B cell (primary cell): ENCODE results near the gene TAF6. TPM values are rescaled to one million over a fixed set of nuclear protein-coding genes. Genes with fewer than 3 reads are reported as not detected.

Source experiments
- ATAC-seq: fragments of 200-7000 bp; cut with Tn5 transposase; one replicate; pipeline ENCODE4 v1.10.0; 2021; ENCODE audit warnings: low read depth, mild to moderate bottlenecking, moderate number of reproducible peaks, moderate library complexity
- CTCF ChIA-PET: fragments of 350-600 bp; sonication (Branson Sonifier 250); formaldehyde crosslinking; loops from one replicate; lab custom pipeline; 2021; ENCODE audit warnings: antibody characterized with exemption, inconsistent platforms; lab: Charles Lee
- POLR2A ChIA-PET: fragments of 350-600 bp; sonication (Branson Sonifier 250); formaldehyde crosslinking; loops from one replicate; lab custom pipeline; 2021; ENCODE audit warnings: antibody characterized with exemption; lab: Charles Lee
- DNase-seq: peaks from one replicate; pipeline ENCODE4 v3.0.0; 2013
- H2AFZ ChIP-seq: 2 replicates; pipeline ENCODE4 v1.6.1; 2012; ENCODE audit warnings: mild to moderate bottlenecking, low read depth, low read length; ENCODE audit not compliant: insufficient read depth, poor library complexity, severe bottlenecking
- H3K27ac ChIP-seq, 2 donors: 1 replicate in 1 of 2; 2 replicates in 1 of 2; pipeline ENCODE4 v1.5.1; 2012 to 2013; ENCODE audit warnings: low read length in 2 of 2, mild to moderate bottlenecking in 2 of 2, moderate library complexity in 1 of 2
- H3K27me3 ChIP-seq, 4 experiments: fragments of 200-600 bp in 1 of 4; sonication (generic) in 1 of 4; replicated peaks in 1 of 4; 1 replicate in 2 of 4; 2 replicates in 2 of 4; pipeline versions ENCODE4 v1.6.1 to v1.7.0; 2013 to 2016; ENCODE audit warnings: low read length in 3 of 4, mild to moderate bottlenecking in 2 of 4, mixed read lengths in 1 of 4, moderate library complexity in 1 of 4; ENCODE audit not compliant: insufficient read depth in 4 of 4, control insufficient read depth in 3 of 4; ENCODE audit errors: control extremely low read depth in 1 of 4
- H3K36me3 ChIP-seq, 2 experiments: replicated peaks in 1 of 2; 1 replicate in 1 of 2; 2 replicates in 1 of 2; pipeline versions ENCODE4 v1.6.1 to v1.7.1; 2013; ENCODE audit warnings: low read length in 1 of 2; ENCODE audit not compliant: insufficient read depth in 2 of 2, control insufficient read depth in 1 of 2; ENCODE audit errors: control extremely low read depth in 1 of 2, extremely low read depth in 1 of 2
- H3K4me1 ChIP-seq, 2 donors: fragments of 200-600 bp in 1 of 2; sonication (generic) in 1 of 2; 1 replicate in 1 of 2; 2 replicates in 1 of 2; pipeline versions ENCODE4 v1.5.1 to v1.6.1; 2013 to 2017; ENCODE audit warnings: low read length in 2 of 2; ENCODE audit not compliant: control insufficient read depth in 2 of 2, insufficient read depth in 2 of 2
- H3K4me2 ChIP-seq: replicated peaks from 2 replicates; pipeline ENCODE3; 2012; ENCODE audit warnings: mild to moderate bottlenecking, low read depth, low read length; ENCODE audit not compliant: poor library complexity, severe bottlenecking
- H3K4me3 ChIP-seq, 5 experiments: fragments of 200-600 bp in 1 of 5; sonication (generic) in 1 of 5; 1 replicate in 3 of 5; 2 replicates in 2 of 5; pipeline versions ENCODE4 v1.5.1 to v1.7.0; 2011 to 2016; ENCODE audit warnings: low read length in 4 of 5, mild to moderate bottlenecking in 4 of 5, low read depth in 2 of 5, control low read depth in 1 of 5, moderate library complexity in 1 of 5; ENCODE audit not compliant: insufficient read depth in 1 of 5; ENCODE audit errors: control extremely low read depth in 1 of 5, extremely low read depth in 1 of 5
- H3K79me2 ChIP-seq: fragments of 200-600 bp; sonication (generic); one replicate; pipeline ENCODE4 v1.6.0; 2016; ENCODE audit warnings: low read length; ENCODE audit not compliant: control insufficient read depth, insufficient read depth
- H3K9ac ChIP-seq: fragments of 200-600 bp; sonication (generic); 2 replicates; pipeline ENCODE4 v1.6.1; 2017; ENCODE audit warnings: mild to moderate bottlenecking, low read length, moderate library complexity
- H3K9me3 ChIP-seq, 3 donors: one replicate each; pipeline versions ENCODE4 v1.6.1 to v1.7.1; 2013; ENCODE audit warnings: low read length in 2 of 3; ENCODE audit not compliant: control insufficient read depth in 2 of 3, insufficient read depth in 1 of 3; ENCODE audit errors: control extremely low read depth in 1 of 3
- H4K20me1 ChIP-seq: 2 replicates; pipeline ENCODE4 v1.6.0; 2012; ENCODE audit warnings: mild to moderate bottlenecking, low read length; ENCODE audit not compliant: insufficient read depth, control insufficient read depth, poor library complexity, severe bottlenecking
- H3K27ac Mint-ChIP-seq: one replicate; pipeline ENCODE4 v1.8.0; 2021; ENCODE audit warnings: mixed read lengths
- H3K27me3 Mint-ChIP-seq: one replicate; pipeline ENCODE4 v1.8.0; 2021; ENCODE audit warnings: mixed read lengths
- H3K4me1 Mint-ChIP-seq: one replicate; pipeline ENCODE4 v1.8.0; 2021; ENCODE audit warnings: mixed read lengths
- H3K4me3 Mint-ChIP-seq: one replicate; pipeline ENCODE4 v1.8.0; 2021; ENCODE audit warnings: mixed read lengths
- H3K9me3 Mint-ChIP-seq: one replicate; pipeline ENCODE4 v1.8.0; 2022; ENCODE audit warnings: mixed read lengths; ENCODE audit not compliant: insufficient read depth
- EZH2 ChIP-seq: IDR thresholded peaks from 2 replicates; pipeline ENCODE4 v1.6.1; 2012; ENCODE audit warnings: borderline replicate concordance, low read depth, mild to moderate bottlenecking, moderate library complexity, low read length; ENCODE audit not compliant: insufficient read depth, poor library complexity, severe bottlenecking
- WGBS: methylation state at CpG from one replicate; pipeline ENCODE4 v1.1.5; 2013; ENCODE audit warnings: missing lambda C conversion rate; ENCODE audit not compliant: insufficient coverage; 5-methylcytosine and 5-hydroxymethylcytosine counted together
- intact Hi-C: fragments of 100-400 bp; cut with micrococcal nuclease; formaldehyde crosslinking; loops from one replicate; pipeline ENCODE4 v1.10.0; 2022
- polyA plus RNA-seq: library from polyadenylated mRNA; depleted of rRNA; stranded (reverse); fragments of >200 nt; gene quantifications from 2 replicates; pipeline ENCODE4 v1.2.3, GENCODE V29; 2012
- total RNA-seq, 2 donors: library from RNA; stranded (reverse); fragments of 120-200 nt in 1 of 2; gene quantifications; 1 replicate in 1 of 2; 2 replicates in 1 of 2; pipeline versions ENCODE4 v1.2.3 to v1.2.4, GENCODE V29; 2013 to 2022
- TF ChIP-seq, protein P1 (sequence below): fragments of 200-600 bp; IDR thresholded peaks from one replicate; pipeline ENCODE4 v1.8.0; 2022; ENCODE audit warnings: antibody characterized with exemption, mild to moderate bottlenecking

TAF6 gene
- total and polyA plus RNA-seq, 2 donors (not counting 1 experiment from before 2014, with no cell fraction given), result 48.3 to 65.8 TPM

DNA sequence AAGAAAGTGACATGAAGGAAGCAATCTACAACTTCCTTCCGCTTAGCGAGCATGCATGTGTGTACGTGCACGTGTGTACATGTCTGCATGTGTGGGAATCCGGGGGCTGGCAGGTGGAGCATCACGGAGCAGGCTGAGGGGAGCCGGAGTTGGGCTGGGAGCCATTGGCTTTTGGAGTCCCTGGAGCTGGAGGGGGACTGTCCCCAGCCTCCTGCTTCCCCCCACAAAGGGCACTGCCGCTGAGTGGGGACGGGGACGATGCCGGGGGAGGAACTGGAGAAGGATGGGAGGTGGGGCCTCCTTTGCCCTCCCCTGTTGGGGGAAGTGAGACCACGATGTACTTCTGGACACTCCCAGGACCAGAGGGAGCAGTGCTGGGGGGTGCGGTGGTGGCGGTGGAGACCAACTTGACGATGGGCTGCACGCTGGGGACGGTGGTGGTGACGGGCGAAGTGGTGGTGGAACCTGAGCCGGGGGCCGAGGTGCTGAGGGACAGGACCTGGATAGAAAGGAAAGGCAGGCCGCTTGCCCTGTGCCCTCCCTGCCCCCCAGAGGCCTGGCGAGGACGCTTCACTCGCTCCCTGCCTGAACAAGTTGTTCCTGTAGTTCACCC, 11.9 kb downstream of the TAF6 start:
- ChIA-PET CTCF (no interaction called here), POLR2A (interaction anchor here (0.6 kb wide), 1 partner anchor 56 kb away, joined by 3 read pairs; no protein-coding TSS in a partner anchor)
- no peaks in the 10 kb centered on the region for H3K9me3 Mint-ChIP-seq
- TF ChIP-seq EZH2, result no peak
- TF ChIP-seq, protein P1, sequence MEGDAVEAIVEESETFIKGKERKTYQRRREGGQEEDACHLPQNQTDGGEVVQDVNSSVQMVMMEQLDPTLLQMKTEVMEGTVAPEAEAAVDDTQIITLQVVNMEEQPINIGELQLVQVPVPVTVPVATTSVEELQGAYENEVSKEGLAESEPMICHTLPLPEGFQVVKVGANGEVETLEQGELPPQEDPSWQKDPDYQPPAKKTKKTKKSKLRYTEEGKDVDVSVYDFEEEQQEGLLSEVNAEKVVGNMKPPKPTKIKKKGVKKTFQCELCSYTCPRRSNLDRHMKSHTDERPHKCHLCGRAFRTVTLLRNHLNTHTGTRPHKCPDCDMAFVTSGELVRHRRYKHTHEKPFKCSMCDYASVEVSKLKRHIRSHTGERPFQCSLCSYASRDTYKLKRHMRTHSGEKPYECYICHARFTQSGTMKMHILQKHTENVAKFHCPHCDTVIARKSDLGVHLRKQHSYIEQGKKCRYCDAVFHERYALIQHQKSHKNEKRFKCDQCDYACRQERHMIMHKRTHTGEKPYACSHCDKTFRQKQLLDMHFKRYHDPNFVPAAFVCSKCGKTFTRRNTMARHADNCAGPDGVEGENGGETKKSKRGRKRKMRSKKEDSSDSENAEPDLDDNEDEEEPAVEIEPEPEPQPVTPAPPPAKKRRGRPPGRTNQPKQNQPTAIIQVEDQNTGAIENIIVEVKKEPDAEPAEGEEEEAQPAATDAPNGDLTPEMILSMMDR, result no peak
- Histone ChIP-seq H3K36me3 (peaks cover 0 to 41% of the 10 kb centered on the region in 2 experiments), H3K79me2 (peaks cover 4% of the 10 kb centered on the region), H3K27ac (no peak overlapping the region), H3K4me1 (peaks cover 2 to 4% of the 10 kb centered on the region in 2 donors), H3K9ac (no peak overlapping the region), H4K20me1 (no peaks in the 10 kb centered on the region), H2AFZ (no peak overlapping the region), H3K27me3 (no peaks in the 10 kb centered on the region), H3K4me3 (no peak overlapping the region), H3K4me2 (no peak overlapping the region), H3K9me3 (no peaks in the 10 kb centered on the region)
- no peak overlapping the region for H3K4me3 Mint-ChIP-seq
- 93% methylated on average over 24 of the region's 25 CpGs for WGBS
- no peak overlapping the region for H3K27ac Mint-ChIP-seq
- ATAC-seq, result no peak
- intact Hi-C loops, result no loop called here
- no peaks in the 10 kb centered on the region for H3K27me3 Mint-ChIP-seq
- no peak for DNase-seq
- peaks cover 7% of the 10 kb centered on the region for H3K4me1 Mint-ChIP-seq

DNA sequence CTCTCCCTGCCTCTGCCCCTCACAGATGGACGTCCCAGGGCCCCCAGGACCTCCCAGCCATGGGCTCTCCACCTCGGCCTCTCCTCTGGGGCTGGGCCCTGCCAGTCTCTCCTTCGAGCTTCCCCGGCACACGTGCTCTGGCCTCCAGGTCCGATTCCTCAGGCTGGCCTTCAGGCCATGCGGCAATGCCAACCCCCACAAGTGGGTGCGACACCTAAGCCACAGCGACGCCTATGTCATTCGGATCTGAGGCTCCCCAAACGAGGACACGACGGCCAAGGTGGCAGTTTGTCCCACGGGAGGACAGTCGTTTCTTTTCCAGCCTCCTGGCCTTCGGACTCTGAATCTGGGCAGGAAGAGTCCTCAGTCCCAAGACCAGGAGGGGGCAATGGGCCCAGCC, 12.5 kb downstream of the TAF6 start:
- Mint-ChIP-seq H3K27me3 (no peaks in the 10 kb centered on the region), H3K4me3 (no peak overlapping the region), H3K27ac (no peak overlapping the region), H3K4me1 (peaks cover 7% of the 10 kb centered on the region), H3K9me3 (no peaks in the 10 kb centered on the region)
- Histone ChIP-seq H2AFZ (no peak overlapping the region), H3K27ac (no peak overlapping the region), H3K4me1 (peaks cover 4 to 9% of the 10 kb centered on the region in 2 donors), H3K27me3 (no peaks in the 10 kb centered on the region), H3K4me2 (no peak overlapping the region), H4K20me1 (no peaks in the 10 kb centered on the region), H3K79me2 (peaks cover 4% of the 10 kb centered on the region), H3K9ac (no peak overlapping the region), H3K36me3 (peaks cover 0 to 35% of the 10 kb centered on the region in 2 experiments), H3K4me3 (no peak overlapping the region), H3K9me3 (no peaks in the 10 kb centered on the region)
- DNase-seq (no peak), ATAC-seq (no peak)
- 93% methylated on average over 14 of the region's 17 CpGs for WGBS
- ChIA-PET POLR2A (no interaction called here), CTCF (no interaction called here)
- intact Hi-C loops, result no loop called here
- no peak for TF ChIP-seq EZH2
- TF ChIP-seq, protein P1, result no peak
